IMR-90 (cell line): ENCODE measurements around the gene STAT5B. TPM values are rescaled to one million over a fixed set of nuclear protein-coding genes. Genes with fewer than 3 reads are reported as not detected.
"Not testable (repeated sequence)": the region's sequence is repeated elsewhere in the genome, so short reads cannot be mapped to it uniquely, and the experiment has no call there.

ENCODE experiments used
- ATAC-seq: fragments of 200-7000 bp; cut with Tn5 transposase; 2 replicates; pipeline ENCODE4 v1.9.1; 2020; ENCODE audit warnings: low read depth, mild to moderate bottlenecking, moderate library complexity
- BruUV-seq: library from RNA; stranded (reverse); fragments of 400-500 nt; replicated peaks from 2 replicates; lab custom pipeline; 2021; lab: Mats Ljungman, UMichigan
- CTCF ChIA-PET: fragments of 300-600 bp; formaldehyde crosslinking; extraction: SDS; loops from one replicate; lab custom pipeline; 2021; ENCODE audit warnings: antibody characterized with exemption; lab: Yijun Ruan, JAX
- POLR2A ChIA-PET: fragments of 300-600 bp; sonication (Branson Sonifier 250); formaldehyde crosslinking; loops from one replicate; lab custom pipeline; 2022; ENCODE audit warnings: antibody characterized with exemption; ENCODE audit not compliant: unreplicated experiment; lab: Charles Lee
- DNase-seq: peaks from one replicate; pipeline ENCODE4 v3.0.0; 2013
- H2AFZ ChIP-seq: replicated peaks from 2 replicates; pipeline ENCODE3; 2013; ENCODE audit warnings: low read length, mild to moderate bottlenecking; ENCODE audit not compliant: poor library complexity
- H2AK5ac ChIP-seq: 2 replicates; pipeline ENCODE4 v1.6.1; 2013; ENCODE audit warnings: low read depth, low read length, inconsistent platforms
- H2AK9ac ChIP-seq: replicated peaks from 2 replicates; pipeline ENCODE3; 2013; ENCODE audit warnings: mild to moderate bottlenecking, low read depth, low read length, moderate library complexity; ENCODE audit not compliant: poor library complexity
- H2BK120ac ChIP-seq: 2 replicates; pipeline ENCODE4 v1.6.1; 2013; ENCODE audit warnings: low read depth, low read length, inconsistent platforms
- H2BK15ac ChIP-seq: 3 replicates; pipeline ENCODE4 v1.6.1; 2013; ENCODE audit warnings: low read depth, low read length, inconsistent platforms
- H2BK20ac ChIP-seq: 2 replicates; pipeline ENCODE4 v1.6.1; 2013; ENCODE audit warnings: low read depth, mild to moderate bottlenecking, inconsistent platforms, low read length, moderate library complexity
- H2BK5ac ChIP-seq: 2 replicates; pipeline ENCODE4 v1.6.1; 2013; ENCODE audit warnings: mild to moderate bottlenecking, low read depth, low read length, inconsistent platforms; ENCODE audit not compliant: poor library complexity, severe bottlenecking
- H3K14ac ChIP-seq: replicated peaks from 2 replicates; pipeline ENCODE4 v1.6.1; 2013; ENCODE audit warnings: low read depth, low read length, inconsistent platforms
- H3K18ac ChIP-seq: 2 replicates; pipeline ENCODE4 v1.6.1; 2013; ENCODE audit warnings: low read depth, low read length, control low read depth
- H3K23ac ChIP-seq: 2 replicates; pipeline ENCODE4 v1.6.1; 2013; ENCODE audit warnings: low read depth, low read length, inconsistent platforms
- H3K27ac ChIP-seq: 2 replicates; pipeline ENCODE4 v1.5.1; 2013; ENCODE audit warnings: mild to moderate bottlenecking, control low read depth, low read length; ENCODE audit not compliant: insufficient read depth
- H3K27me3 ChIP-seq: 2 replicates; pipeline ENCODE4 v1.6.1; 2013; ENCODE audit warnings: low read length; ENCODE audit not compliant: control insufficient read depth, insufficient read depth
- H3K36me3 ChIP-seq: 2 replicates; pipeline ENCODE4 v1.6.1; 2013; ENCODE audit warnings: low read length, mixed read lengths; ENCODE audit not compliant: control insufficient read depth, insufficient read depth
- H3K4ac ChIP-seq: 2 replicates; pipeline ENCODE4 v1.6.1; 2013; ENCODE audit warnings: low read depth, low read length, inconsistent platforms
- H3K4me1 ChIP-seq: 2 replicates; pipeline ENCODE4 v1.6.1; 2013; ENCODE audit warnings: low read length, mixed read lengths; ENCODE audit not compliant: control insufficient read depth, insufficient read depth
- H3K4me2 ChIP-seq: 2 replicates; pipeline ENCODE4 v1.6.1; 2013; ENCODE audit warnings: low read depth, mild to moderate bottlenecking, control low read depth, low read length, moderate library complexity
- H3K4me3 ChIP-seq: 2 replicates; pipeline ENCODE4 v1.5.1; 2013; ENCODE audit warnings: low read depth, mild to moderate bottlenecking, control low read depth, low read length, moderate library complexity; ENCODE audit not compliant: insufficient read depth
- H3K56ac ChIP-seq: 2 replicates; pipeline ENCODE4 v1.6.1; 2013; ENCODE audit warnings: low read length, inconsistent platforms; ENCODE audit not compliant: insufficient read depth; ENCODE audit errors: extremely low read depth
- H3K79me1 ChIP-seq, 2 experiments: 2 replicates each; pipeline ENCODE4 v1.6.1; 2013; ENCODE audit warnings: low read length in 2 of 2, inconsistent platforms in 1 of 2, low read depth in 1 of 2
- H3K9ac ChIP-seq: 2 replicates; pipeline ENCODE4 v1.6.1; 2013; ENCODE audit warnings: low read depth, low read length, control low read depth
- H3K9me1 ChIP-seq: 2 replicates; pipeline ENCODE4 v1.6.1; 2013; ENCODE audit warnings: low read length, inconsistent platforms; ENCODE audit not compliant: insufficient read depth
- H3K9me3 ChIP-seq: 2 replicates; pipeline ENCODE4 v1.6.1; 2013; ENCODE audit warnings: low read length; ENCODE audit not compliant: control insufficient read depth, insufficient read depth
- H4K20me1 ChIP-seq: 2 replicates; pipeline ENCODE4 v1.6.1; 2013; ENCODE audit warnings: low read length, inconsistent platforms; ENCODE audit not compliant: insufficient read depth
- H4K5ac ChIP-seq: 2 replicates; pipeline ENCODE4 v1.6.1; 2013; ENCODE audit warnings: mild to moderate bottlenecking, low read depth, low read length, control low read depth
- H4K8ac ChIP-seq, 2 experiments: 2 replicates each; pipeline ENCODE4 v1.6.1; 2013; ENCODE audit warnings: low read depth in 2 of 2, low read length in 2 of 2, control low read depth in 1 of 2, inconsistent platforms in 1 of 2
- H4K91ac ChIP-seq: 2 replicates; pipeline ENCODE4 v1.6.1; 2013; ENCODE audit warnings: low read depth, low read length, inconsistent platforms; ENCODE audit not compliant: insufficient read depth
- CHD1 ChIP-seq: IDR thresholded peaks from 2 replicates; pipeline ENCODE4 v1.6.1; 2012; ENCODE audit warnings: low read depth, low read length, improper control_type of control experiment
- FOS ChIP-seq: fragments of 150-350 bp; IDR thresholded peaks from 2 replicates; pipeline ENCODE4 v1.6.1; 2016; ENCODE audit warnings: low read depth, low read length
- NFE2L2 ChIP-seq: fragments of 150-350 bp; IDR thresholded peaks from 2 replicates; pipeline ENCODE4 v1.6.1; 2016; ENCODE audit warnings: low read depth, mild to moderate bottlenecking, low read length
- SMC3 ChIP-seq: fragments of 150-350 bp; IDR thresholded peaks from 2 replicates; pipeline ENCODE4 v1.6.1; 2016; ENCODE audit warnings: low read depth, mild to moderate bottlenecking, antibody characterized with exemption, low read length, moderate library complexity
- WGBS, 2 experiments: methylation state at CpG; one replicate each; pipeline versions ENCODE4 v1.1.5 to v1.1.7; 2013; ENCODE audit warnings: missing lambda C conversion rate in 2 of 2; ENCODE audit not compliant: insufficient read length in 1 of 2; ENCODE audit errors: extremely low coverage in 2 of 2; 5-methylcytosine and 5-hydroxymethylcytosine counted together
- dilution Hi-C: fragments of 300-500 bp; cut with HindIII; formaldehyde crosslinking; loops from one replicate; pipeline ENCODE4 v1.14.3; 2018; ENCODE audit warnings: low sequenced_read_pairs; ENCODE audit not compliant: unreplicated experiment
- in situ Hi-C: fragments of 300-500 bp; cut with MboI; formaldehyde crosslinking; loops from 3 replicates; pipeline ENCODE4 v1.14.3; 2019; ENCODE audit warnings: low sequenced_read_pairs, inconsistent platforms, mixed read lengths
- intact Hi-C: fragments of 100-400 bp; cut with micrococcal nuclease; formaldehyde crosslinking; loops from 2 replicates; pipeline ENCODE4 v1.10.0; 2022
- polyA plus RNA-seq, 3 experiments: library from polyadenylated mRNA; depleted of rRNA; stranded (reverse); fragments of >200 nt; gene quantifications; 2 replicates each; pipeline ENCODE4 v1.2.3, GENCODE V29; 2012; ENCODE audit warnings: low replicate concordance in 1 of 3
- total RNA-seq: library from RNA; depleted of rRNA; stranded (reverse); fragments of >200 nt; gene quantifications from 2 replicates; pipeline ENCODE4 v1.2.3, GENCODE V29; 2012
- TF ChIP-seq, protein P1 (sequence below): conservative IDR thresholded peaks from 2 replicates; pipeline ENCODE4 v1.5.1; 2012; ENCODE audit warnings: mild to moderate bottlenecking, low read depth, low read length, improper control_type of control experiment
- TF ChIP-seq, protein P2 (sequence below): fragments of 150-350 bp; IDR thresholded peaks from 2 replicates; pipeline ENCODE4 v1.6.1; 2017; ENCODE audit warnings: mild to moderate bottlenecking, antibody characterized with exemption, low read length, low read depth

STAT5B gene
- total and polyA plus RNA-seq, 2 of the 4 experiments (the other 2 are of a cell fraction), result 24.4 to 29.6 TPM

DNA sequence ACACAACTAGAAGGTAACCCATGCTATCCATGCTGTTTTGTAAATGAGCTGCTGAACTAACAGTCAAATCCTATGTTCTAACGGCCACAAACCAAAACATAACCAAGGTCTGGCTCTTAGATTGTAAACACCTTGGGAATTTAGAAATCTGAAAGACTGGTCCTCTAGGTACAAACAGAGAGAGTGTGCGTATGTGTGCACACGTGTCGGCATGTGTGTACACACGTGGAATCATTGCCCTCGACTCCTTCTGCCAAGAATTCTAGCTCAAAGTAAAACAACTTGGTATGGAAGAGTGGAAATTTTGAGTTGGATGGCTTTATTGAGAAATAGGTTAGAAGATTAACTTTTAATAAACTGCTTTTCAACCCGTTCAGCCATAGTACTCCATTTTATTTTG, 63.8 kb downstream of the STAT5B start:
- ChIA-PET CTCF (no interaction called here), POLR2A (no interaction called here)
- Histone ChIP-seq H4K5ac (no peak overlapping the region), H2AFZ (no peak overlapping the region), H3K9ac (no peak overlapping the region), H3K9me3 (no peaks in the 10 kb centered on the region), H2BK5ac (no peak overlapping the region), H2BK120ac (no peak overlapping the region), H3K18ac (no peak overlapping the region), H3K79me1 (peaks cover 4 to 5% of the 10 kb centered on the region in 2 experiments; a peak in 2 of 4 replicates), H3K4ac (no peak overlapping the region), H3K36me3 (peaks cover 42% of the 10 kb centered on the region), H4K8ac (no peak overlapping the region), H3K14ac (no peak overlapping the region), H3K4me2 (no peak overlapping the region), H3K56ac (no peak overlapping the region), H4K91ac (no peak overlapping the region), H3K23ac (no peak overlapping the region), H3K4me3 (no peak overlapping the region), H3K4me1 (no peaks in the 10 kb centered on the region), H4K20me1 (no peaks in the 10 kb centered on the region; the same call in 1 of the 2 replicates), H2AK9ac (no peak overlapping the region), H3K27ac (no peak overlapping the region), H3K27me3 (no peaks in the 10 kb centered on the region), H2BK20ac (no peak overlapping the region), H2AK5ac (no peak overlapping the region), H3K9me1 (no peaks in the 10 kb centered on the region), H2BK15ac (no peak overlapping the region)
- BruUV-seq, result no TSS peak
- TF ChIP-seq, protein P1, sequence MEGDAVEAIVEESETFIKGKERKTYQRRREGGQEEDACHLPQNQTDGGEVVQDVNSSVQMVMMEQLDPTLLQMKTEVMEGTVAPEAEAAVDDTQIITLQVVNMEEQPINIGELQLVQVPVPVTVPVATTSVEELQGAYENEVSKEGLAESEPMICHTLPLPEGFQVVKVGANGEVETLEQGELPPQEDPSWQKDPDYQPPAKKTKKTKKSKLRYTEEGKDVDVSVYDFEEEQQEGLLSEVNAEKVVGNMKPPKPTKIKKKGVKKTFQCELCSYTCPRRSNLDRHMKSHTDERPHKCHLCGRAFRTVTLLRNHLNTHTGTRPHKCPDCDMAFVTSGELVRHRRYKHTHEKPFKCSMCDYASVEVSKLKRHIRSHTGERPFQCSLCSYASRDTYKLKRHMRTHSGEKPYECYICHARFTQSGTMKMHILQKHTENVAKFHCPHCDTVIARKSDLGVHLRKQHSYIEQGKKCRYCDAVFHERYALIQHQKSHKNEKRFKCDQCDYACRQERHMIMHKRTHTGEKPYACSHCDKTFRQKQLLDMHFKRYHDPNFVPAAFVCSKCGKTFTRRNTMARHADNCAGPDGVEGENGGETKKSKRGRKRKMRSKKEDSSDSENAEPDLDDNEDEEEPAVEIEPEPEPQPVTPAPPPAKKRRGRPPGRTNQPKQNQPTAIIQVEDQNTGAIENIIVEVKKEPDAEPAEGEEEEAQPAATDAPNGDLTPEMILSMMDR, result no peak
- TF ChIP-seq, protein P2, sequence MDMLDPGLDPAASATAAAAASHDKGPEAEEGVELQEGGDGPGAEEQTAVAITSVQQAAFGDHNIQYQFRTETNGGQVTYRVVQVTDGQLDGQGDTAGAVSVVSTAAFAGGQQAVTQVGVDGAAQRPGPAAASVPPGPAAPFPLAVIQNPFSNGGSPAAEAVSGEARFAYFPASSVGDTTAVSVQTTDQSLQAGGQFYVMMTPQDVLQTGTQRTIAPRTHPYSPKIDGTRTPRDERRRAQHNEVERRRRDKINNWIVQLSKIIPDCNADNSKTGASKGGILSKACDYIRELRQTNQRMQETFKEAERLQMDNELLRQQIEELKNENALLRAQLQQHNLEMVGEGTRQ, result no peak
- TF ChIP-seq SMC3 (no peak), NFE2L2 (no peak), FOS (no peak), CHD1 (no peak)
- ATAC-seq (no peak), DNase-seq (no peak)
- intact Hi-C loops, result no loop called here
- dilution Hi-C loops, result no loop called here
- WGBS, 2 experiments, result 100% methylated on average over 1 of the region's 7 CpGs; no CpG with 5 or more reads in 1 of the 2 experiments
- in situ Hi-C loops, result no loop called here

DNA sequence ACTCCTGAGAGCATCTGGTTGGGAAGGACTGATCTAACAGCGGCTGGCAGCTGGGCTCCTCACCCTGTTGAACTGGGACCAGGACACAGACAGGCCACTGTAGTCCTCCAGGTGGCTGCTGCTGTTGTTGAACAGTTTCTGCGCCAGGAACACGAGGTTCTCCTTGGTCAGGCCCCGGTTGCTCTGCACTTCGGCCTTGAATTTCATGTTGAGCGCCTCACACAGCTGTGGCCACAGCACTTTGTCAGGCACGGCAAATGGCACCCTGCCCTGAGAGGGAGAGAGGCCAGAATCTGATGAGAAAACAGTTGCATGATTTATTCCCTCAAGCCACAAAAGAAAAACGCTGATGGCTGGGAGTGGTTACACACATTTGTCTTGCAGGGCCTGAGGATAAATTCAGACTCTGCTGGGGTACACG, 64.3 kb downstream of the STAT5B start:
- H3K56ac ChIP-seq, H4K5ac ChIP-seq, CTCF ChIA-PET, H3K18ac ChIP-seq, H3K4ac ChIP-seq, H3K4me2 ChIP-seq, H3K23ac ChIP-seq, H2BK5ac ChIP-seq, H2BK15ac ChIP-seq, H2AFZ ChIP-seq, H2BK20ac ChIP-seq, intact Hi-C loops, dilution Hi-C loops, H4K8ac ChIP-seq, H3K79me1 ChIP-seq, H2BK120ac ChIP-seq, H4K91ac ChIP-seq, POLR2A ChIA-PET, H3K27me3 ChIP-seq, H3K9me3 ChIP-seq, H3K4me1 ChIP-seq, H3K14ac ChIP-seq, H3K4me3 ChIP-seq, H4K20me1 ChIP-seq, in situ Hi-C loops, H3K9me1 ChIP-seq, H2AK5ac ChIP-seq, ATAC-seq, DNase-seq, BruUV-seq, H3K9ac ChIP-seq, H2AK9ac ChIP-seq, H3K27ac ChIP-seq: not testable (repeated sequence)
- peaks cover 40% of the 10 kb centered on the region for H3K36me3 ChIP-seq
- 50% methylated on average over 2 of the region's 9 CpGs; no CpG with 5 or more reads in 1 of the 2 experiments for WGBS, 2 experiments
